Thyroid gland (tissue), 4 donors: ENCODE data around the gene WHRN. TPM values are rescaled to one million over a fixed set of nuclear protein-coding genes. Genes with fewer than 3 reads are reported as not detected.

Experiments
- DNase-seq, 2 donors: peaks; one replicate each; pipeline ENCODE4 v3.0.0-alpha.2; 2019
- H3K27ac ChIP-seq, 3 donors: fragments of 200-600 bp; sonication (generic); 1 replicate in 2 of 3; 2 replicates in 1 of 3; pipeline ENCODE4 v1.5.1; 2016 to 2019; ENCODE audit warnings: mild to moderate bottlenecking in 1 of 3, moderate library complexity in 1 of 3
- H3K27me3 ChIP-seq: fragments of 200-600 bp; sonication (generic); one replicate; pipeline ENCODE4 v1.5.1; 2019
- H3K36me3 ChIP-seq, 2 donors: fragments of 200-600 bp; sonication (generic); one replicate each; pipeline ENCODE4 v1.5.1; 2016 to 2019
- H3K4me1 ChIP-seq, 2 donors: fragments of 200-600 bp; sonication (generic); one replicate each; pipeline ENCODE4 v1.5.1; 2017 to 2019
- H3K4me3 ChIP-seq, 3 donors: fragments of 200-600 bp; sonication (generic); replicated peaks in 1 of 3; 1 replicate in 2 of 3; 2 replicates in 1 of 3; pipeline ENCODE4 v1.5.1; 2016; ENCODE audit warnings: mild to moderate bottlenecking in 1 of 3
- H3K9me3 ChIP-seq: fragments of 200-600 bp; sonication (generic); one replicate; pipeline ENCODE4 v1.5.1; 2017
- CTCF ChIP-seq, 6 experiments: fragments of 200-600 bp in 3 of 6; fragments of 450-650 bp in 3 of 6; sonication (generic) in 3 of 6; IDR thresholded peaks; one replicate each; pipeline ENCODE4 v1.5.1; 2016 to 2019; ENCODE audit warnings: antibody characterized with exemption in 6 of 6, mild to moderate bottlenecking in 2 of 6, inconsistent platforms in 1 of 6, moderate library complexity in 1 of 6
- POLR2A ChIP-seq, 2 donors: fragments of 450-650 bp; IDR thresholded peaks; one replicate each; pipeline ENCODE4 v1.6.1; 2017; ENCODE audit warnings: antibody characterized with exemption in 2 of 2, mild to moderate bottlenecking in 2 of 2, moderate library complexity in 1 of 2
- WGBS, 2 donors: methylation state at CpG; one replicate each; pipeline ENCODE4 v1.1.5; 2017; 5-methylcytosine and 5-hydroxymethylcytosine counted together
- intact Hi-C: fragments of 100-400 bp; cut with DNase I; formaldehyde crosslinking; loops from one replicate; pipeline ENCODE4 v1.15.1; 2023
- total RNA-seq, 4 donors: library from RNA; depleted of rRNA; stranded (reverse); fragments of >200 nt; gene quantifications; one replicate each; pipeline ENCODE4 v1.2.3, GENCODE V29; 2016

WHRN gene
- total RNA-seq, 4 donors from 2014 or later: 7.4 to 13.0 (median 10.9) TPM

GRCh38 chr9:114478459-114478858 lies 26.8 kb downstream of the WHRN start:
- H3K27ac ChIP-seq: no peak overlapping the region
- intact Hi-C loops: no loop called here
- WGBS, 2 donors: 91 to 94% methylated on average over 11 of the region's 11 CpGs

DNA sequence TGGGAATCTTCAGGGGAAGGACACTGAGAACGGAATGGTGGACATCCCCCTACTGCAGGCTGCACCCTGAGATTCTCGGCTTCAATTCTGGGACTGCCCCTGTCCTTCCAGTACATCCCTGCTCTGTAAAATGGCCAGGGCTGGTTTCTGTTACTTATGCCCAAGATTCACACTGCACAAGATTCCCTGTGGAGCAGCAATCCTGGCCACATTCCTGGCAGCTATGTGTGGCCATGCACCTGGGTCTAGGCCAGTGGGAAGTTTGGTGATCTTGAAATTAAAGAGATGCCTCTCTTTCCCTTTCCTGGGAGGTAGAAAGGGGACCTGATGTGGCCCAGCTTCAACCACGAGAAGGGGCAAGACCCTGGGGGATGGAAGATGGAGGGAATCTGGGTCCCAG lies 27.6 kb downstream of the WHRN start:
- DNase-seq: no peak
- Histone ChIP-seq H3K36me3 (no peaks in the 10 kb centered on the region), H3K4me3 (no peak overlapping the region), H3K27me3 (no peaks in the 10 kb centered on the region), H3K4me1 (no peaks in the 10 kb centered on the region), H3K9me3 (no peaks in the 10 kb centered on the region), H3K27ac (no peak overlapping the region)
- WGBS, 2 donors: 89 to 92% methylated on average over 3 of the region's 3 CpGs
- intact Hi-C loops: no loop called here
- TF ChIP-seq CTCF (IDR thresholded peaks at IDR 0.05): no peak
- TF ChIP-seq POLR2A (IDR thresholded peaks at IDR 0.05): no peak

More at GRCh38 chr9:114478459-114478858, 26.8 kb downstream of the WHRN start:
- Histone ChIP-seq H3K4me3 (no peak overlapping the region), H3K4me1 (no peaks in the 10 kb centered on the region), H3K36me3 (no peaks in the 10 kb centered on the region), H3K27me3 (no peaks in the 10 kb centered on the region), H3K9me3 (no peaks in the 10 kb centered on the region)
- no peak for DNase-seq
- TF ChIP-seq CTCF (IDR thresholded peaks at IDR 0.05) (no peak), POLR2A (IDR thresholded peaks at IDR 0.05) (no peak)

GRCh38 chr9:114476891-114477469 lies 28.3 kb downstream of the WHRN start:
- intact Hi-C loops: no loop called here
- no peaks in the 10 kb centered on the region for H3K9me3 ChIP-seq
- H3K27me3 ChIP-seq: no peaks in the 10 kb centered on the region
- no peak for DNase-seq
- no peaks in the 10 kb centered on the region for H3K4me1 ChIP-seq
- WGBS, 2 donors: 88 to 95% methylated on average over 9 of the region's 9 CpGs
- no peaks in the 10 kb centered on the region for H3K36me3 ChIP-seq
- H3K27ac ChIP-seq: no peak overlapping the region
- no peak overlapping the region for H3K4me3 ChIP-seq
- TF ChIP-seq CTCF (IDR thresholded peaks at IDR 0.05): no peak
- TF ChIP-seq POLR2A (IDR thresholded peaks at IDR 0.05): no peak

GRCh38 chr9:114475412-114476135 lies 29.7 kb downstream of the WHRN start:
- DNase-seq: no peak
- no peaks in the 10 kb centered on the region for H3K9me3 ChIP-seq
- H3K27ac ChIP-seq: no peak overlapping the region
- H3K4me3 ChIP-seq: no peak overlapping the region
- H3K27me3 ChIP-seq: no peaks in the 10 kb centered on the region
- no peaks in the 10 kb centered on the region for H3K4me1 ChIP-seq
- TF ChIP-seq POLR2A (IDR thresholded peaks at IDR 0.05) (no peak), CTCF (IDR thresholded peaks at IDR 0.05) (no peak)
- WGBS, 2 donors: 66 to 76% methylated on average over 8 of the region's 8 CpGs
- H3K36me3 ChIP-seq: no peaks in the 10 kb centered on the region
- intact Hi-C loops: no loop called here

- intact Hi-C loops: no loop called here
- H3K27ac ChIP-seq: no peak overlapping the region
- no peak for DNase-seq
- H3K4me1 ChIP-seq: no peaks in the 10 kb centered on the region
- no peak overlapping the region for H3K4me3 ChIP-seq
- no peaks in the 10 kb centered on the region for H3K27me3 ChIP-seq
- TF ChIP-seq CTCF (IDR thresholded peaks at IDR 0.05): no peak
- no peak for TF ChIP-seq POLR2A (IDR thresholded peaks at IDR 0.05)
- no peaks in the 10 kb centered on the region for H3K9me3 ChIP-seq
- no peaks in the 10 kb centered on the region for H3K36me3 ChIP-seq
- 87 to 96% methylated on average over 1 of the region's 1 CpG for WGBS, 2 donors
These were observed 30.8 kb downstream of the WHRN start for GRCh38 chr9:114474425-114474824.
